ENCODE measurements around the gene PDGFRA. TPM values are rescaled to one million over a fixed set of nuclear protein-coding genes. Genes with fewer than 3 reads are reported as not detected.

The PDGFRA gene
- total RNA-seq, 2 experiments from 2014 or later, result not detected

DNA sequence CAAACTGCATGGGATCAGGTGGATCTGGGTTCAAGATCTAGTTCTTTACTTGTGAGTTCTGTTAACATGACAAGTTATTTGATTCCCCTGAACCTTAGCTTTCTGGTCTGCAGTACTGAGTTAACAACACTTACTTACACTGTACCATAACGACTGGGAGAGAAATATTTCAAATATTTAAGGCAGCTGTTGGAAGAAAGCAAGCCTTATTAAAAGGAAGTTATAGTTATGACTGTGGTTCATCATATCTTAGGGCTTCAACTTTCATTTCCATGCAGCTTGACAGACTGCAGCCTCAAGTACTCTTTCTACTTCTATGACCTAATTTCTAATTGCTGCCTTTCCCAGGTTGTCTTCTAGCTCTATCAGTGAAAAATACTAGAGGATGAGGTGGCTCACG is 40.0 kb upstream of the PDGFRA start:
- CTCF ChIA-PET, result no interaction called here
- Histone ChIP-seq H3K27ac (ENCODE audit: low read depth in 1 of 2, low read length in 2 of 2) (no peak overlapping the region), H3K27me3 (ENCODE audit: control insufficient read depth in 1 of 2, insufficient read depth in 2 of 2, low read length in 2 of 2) (peaks cover 0 to 5% of the 10 kb centered on the region in 2 experiments), H3K4me1 (ENCODE audit: insufficient read depth, low read length) (no peaks in the 10 kb centered on the region), H3K36me3 (ENCODE audit: insufficient read depth, low read length) (no peaks in the 10 kb centered on the region), H3K9me3 (ENCODE audit: control insufficient read depth in 1 of 2, insufficient read depth in 1 of 2, low read length in 2 of 2) (peaks cover 0 to 4% of the 10 kb centered on the region in 2 experiments), H3K4me3 (ENCODE audit: low read length) (no peak overlapping the region)
- TF ChIP-seq, protein P1, sequence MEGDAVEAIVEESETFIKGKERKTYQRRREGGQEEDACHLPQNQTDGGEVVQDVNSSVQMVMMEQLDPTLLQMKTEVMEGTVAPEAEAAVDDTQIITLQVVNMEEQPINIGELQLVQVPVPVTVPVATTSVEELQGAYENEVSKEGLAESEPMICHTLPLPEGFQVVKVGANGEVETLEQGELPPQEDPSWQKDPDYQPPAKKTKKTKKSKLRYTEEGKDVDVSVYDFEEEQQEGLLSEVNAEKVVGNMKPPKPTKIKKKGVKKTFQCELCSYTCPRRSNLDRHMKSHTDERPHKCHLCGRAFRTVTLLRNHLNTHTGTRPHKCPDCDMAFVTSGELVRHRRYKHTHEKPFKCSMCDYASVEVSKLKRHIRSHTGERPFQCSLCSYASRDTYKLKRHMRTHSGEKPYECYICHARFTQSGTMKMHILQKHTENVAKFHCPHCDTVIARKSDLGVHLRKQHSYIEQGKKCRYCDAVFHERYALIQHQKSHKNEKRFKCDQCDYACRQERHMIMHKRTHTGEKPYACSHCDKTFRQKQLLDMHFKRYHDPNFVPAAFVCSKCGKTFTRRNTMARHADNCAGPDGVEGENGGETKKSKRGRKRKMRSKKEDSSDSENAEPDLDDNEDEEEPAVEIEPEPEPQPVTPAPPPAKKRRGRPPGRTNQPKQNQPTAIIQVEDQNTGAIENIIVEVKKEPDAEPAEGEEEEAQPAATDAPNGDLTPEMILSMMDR (IDR thresholded peaks at IDR 0.05), result no peak
- Mint-ChIP-seq H3K27ac (no peak overlapping the region), H3K9me3 (no peaks in the 10 kb centered on the region), H3K4me1 (ENCODE audit: low read depth) (no peaks in the 10 kb centered on the region), H3K4me3 (no peak overlapping the region), H3K36me3 (ENCODE audit: low read depth) (no peaks in the 10 kb centered on the region), H3K27me3 (peaks cover 9% of the 10 kb centered on the region)
- DNase-seq (no peak), ATAC-seq (ENCODE audit: poor library complexity) (no peak)
- POLR2A ChIA-PET, result no interaction called here
- intact Hi-C loops (cut with DNase I, micrococcal nuclease), result no loop called here

DNA sequence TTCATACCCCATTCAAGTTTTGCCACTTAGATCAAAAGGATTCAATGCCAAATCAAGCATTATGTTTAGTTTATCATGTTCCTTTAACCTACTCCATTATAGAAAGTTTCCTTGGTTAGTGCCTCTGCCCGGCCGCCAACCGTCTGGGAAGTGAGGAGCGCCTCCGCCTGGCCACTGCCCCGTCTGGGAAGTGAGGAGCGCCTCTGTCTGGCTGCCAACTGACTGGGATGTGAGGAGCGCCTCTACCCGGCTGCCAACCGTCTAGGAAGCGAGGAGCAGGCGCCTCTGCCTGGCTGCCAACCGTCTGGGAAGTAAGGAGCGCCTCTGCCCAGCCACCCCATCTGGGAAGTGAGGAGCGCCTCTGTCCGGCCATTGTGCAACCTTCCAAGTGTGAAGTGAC is 36.3 kb upstream of the PDGFRA start:
- ChIA-PET POLR2A (no interaction called here), CTCF (no interaction called here)
- peaks cover 0 to 4% of the 10 kb centered on the region in 2 experiments for H3K9me3 ChIP-seq (ENCODE audit: control insufficient read depth in 1 of 2, insufficient read depth in 1 of 2, low read length in 2 of 2)
- no peaks in the 10 kb centered on the region for H3K27me3 ChIP-seq (ENCODE audit: control insufficient read depth in 1 of 2, insufficient read depth in 2 of 2, low read length in 2 of 2)
- Mint-ChIP-seq H3K4me3 (no peak overlapping the region), H3K27ac (no peak overlapping the region), H3K36me3 (ENCODE audit: low read depth) (no peaks in the 10 kb centered on the region), H3K4me1 (ENCODE audit: low read depth) (no peaks in the 10 kb centered on the region), H3K27me3 (peaks cover 4% of the 10 kb centered on the region), H3K9me3 (no peaks in the 10 kb centered on the region)
- TF ChIP-seq, protein P1 (IDR thresholded peaks at IDR 0.05), result no peak
- no peaks in the 10 kb centered on the region for H3K4me1 ChIP-seq (ENCODE audit: insufficient read depth, low read length)
- intact Hi-C loops (cut with DNase I, micrococcal nuclease), result no loop called here
- ATAC-seq (ENCODE audit: poor library complexity) (no peak), DNase-seq (no peak)
- no peak overlapping the region for H3K4me3 ChIP-seq (ENCODE audit: low read length)
- no peaks in the 10 kb centered on the region for H3K36me3 ChIP-seq (ENCODE audit: insufficient read depth, low read length)
- H3K27ac ChIP-seq (ENCODE audit: low read depth in 1 of 2, low read length in 2 of 2), result no peak overlapping the region

DNA sequence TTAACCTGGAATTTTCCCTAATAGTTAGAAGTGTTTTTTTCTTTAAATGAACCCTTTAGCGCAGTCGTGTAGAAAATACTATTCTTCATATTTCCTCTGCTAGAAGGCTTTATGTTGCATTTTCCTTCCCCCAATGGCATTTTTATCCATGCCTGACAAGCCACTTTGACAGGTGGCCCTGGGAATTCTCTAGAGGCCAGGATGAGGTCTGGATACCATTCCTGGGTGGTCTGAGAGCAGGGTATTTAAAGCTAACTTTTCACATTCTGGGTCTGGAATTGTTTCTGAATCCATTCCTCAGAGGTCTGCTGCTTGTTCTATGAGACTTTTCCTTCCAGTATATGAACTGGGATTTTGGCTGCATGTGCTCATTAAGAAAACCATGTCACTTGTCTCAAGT is 31.2 kb upstream of the PDGFRA start:
- no peaks in the 10 kb centered on the region for H3K4me1 ChIP-seq (ENCODE audit: insufficient read depth, low read length)
- no peak overlapping the region for H3K4me3 Mint-ChIP-seq
- ChIA-PET POLR2A (no interaction called here), CTCF (no interaction called here)
- no peak overlapping the region for H3K27ac ChIP-seq (ENCODE audit: low read depth in 1 of 2, low read length in 2 of 2)
- TF ChIP-seq, protein P1 (IDR thresholded peaks at IDR 0.05), result no peak
- H3K4me1 Mint-ChIP-seq (ENCODE audit: low read depth), result no peaks in the 10 kb centered on the region
- no peaks in the 10 kb centered on the region for H3K36me3 Mint-ChIP-seq (ENCODE audit: low read depth)
- intact Hi-C loops (cut with DNase I, micrococcal nuclease), result no loop called here
- peaks cover 0 to under 1% of the 10 kb centered on the region in 2 experiments for H3K9me3 ChIP-seq (ENCODE audit: control insufficient read depth in 1 of 2, insufficient read depth in 1 of 2, low read length in 2 of 2)
- H3K4me3 ChIP-seq (ENCODE audit: low read length), result no peak overlapping the region
- ATAC-seq (ENCODE audit: poor library complexity), result no peak
- H3K27me3 ChIP-seq (ENCODE audit: control insufficient read depth in 1 of 2, insufficient read depth in 2 of 2, low read length in 2 of 2), result no peaks in the 10 kb centered on the region
- no peak for DNase-seq
- no peak overlapping the region for H3K27ac Mint-ChIP-seq
- H3K27me3 Mint-ChIP-seq, result peaks cover 19% of the 10 kb centered on the region
- H3K36me3 ChIP-seq (ENCODE audit: insufficient read depth, low read length), result no peaks in the 10 kb centered on the region
- H3K9me3 Mint-ChIP-seq, result no peaks in the 10 kb centered on the region

All from CD4-positive, alpha-beta T cell (primary cell).